CD4-positive, alpha-beta T cell (primary cell): ENCODE results near the gene SYN1. TPM values are rescaled to one million over a fixed set of nuclear protein-coding genes. Genes with fewer than 3 reads are reported as not detected.

Experiments used
- ATAC-seq: fragments of 200-7000 bp; cut with Tn5 transposase; one replicate; pipeline ENCODE4 v1.10.0; 2022; ENCODE audit warnings: mild to moderate bottlenecking; ENCODE audit not compliant: poor library complexity
- CTCF ChIA-PET: fragments of 350-600 bp; sonication (Branson Sonifier 250); formaldehyde crosslinking; loops from one replicate; lab custom pipeline; 2021; ENCODE audit warnings: antibody characterized with exemption, inconsistent platforms; lab: Charles Lee
- POLR2A ChIA-PET: fragments of 350-600 bp; sonication (Branson Sonifier 250); formaldehyde crosslinking; loops from one replicate; lab custom pipeline; 2021; ENCODE audit warnings: antibody characterized with exemption, inconsistent platforms; lab: Charles Lee
- DNase-seq, 14 experiments: peaks; one replicate each; pipeline ENCODE4 v3.0.0-alpha.2; 2013 to 2020; ENCODE audit warnings: mixed read lengths in 2 of 14
- H3K27ac ChIP-seq, 2 donors: one replicate each; pipeline versions ENCODE4 v1.5.1 to v1.7.0; 2013; ENCODE audit warnings: low read length in 2 of 2, low read depth in 1 of 2, mild to moderate bottlenecking in 1 of 2
- H3K27me3 ChIP-seq, 2 experiments: 1 replicate in 1 of 2; 2 replicates in 1 of 2; pipeline versions ENCODE4 v1.6.1 to v1.7.0; 2013; ENCODE audit warnings: low read length in 2 of 2, control low read depth in 1 of 2, mild to moderate bottlenecking in 1 of 2, moderate library complexity in 1 of 2; ENCODE audit not compliant: insufficient read depth in 2 of 2, control insufficient read depth in 1 of 2
- H3K36me3 ChIP-seq: one replicate; pipeline ENCODE4 v1.6.1; 2013; ENCODE audit warnings: low read length, control low read depth; ENCODE audit not compliant: insufficient read depth
- H3K4me1 ChIP-seq: one replicate; pipeline ENCODE4 v1.6.1; 2013; ENCODE audit warnings: low read length, control low read depth; ENCODE audit not compliant: insufficient read depth
- H3K4me3 ChIP-seq: one replicate; pipeline ENCODE4 v1.5.1; 2013; ENCODE audit warnings: mild to moderate bottlenecking, low read length, moderate library complexity
- H3K9me3 ChIP-seq, 2 experiments: 1 replicate in 1 of 2; 2 replicates in 1 of 2; pipeline versions ENCODE4 v1.6.1 to v1.7.0; 2013; ENCODE audit warnings: low read length in 2 of 2, mild to moderate bottlenecking in 2 of 2, control low read depth in 1 of 2, moderate library complexity in 1 of 2; ENCODE audit not compliant: control insufficient read depth in 1 of 2, insufficient read depth in 1 of 2
- H3K27ac Mint-ChIP-seq: one replicate; pipeline ENCODE4 v1.8.0; 2020; ENCODE audit warnings: mixed read lengths
- H3K27me3 Mint-ChIP-seq: one replicate; pipeline ENCODE4 v1.8.0; 2021; ENCODE audit warnings: mixed read lengths
- H3K36me3 Mint-ChIP-seq: one replicate; pipeline ENCODE4 v1.8.0; 2021; ENCODE audit warnings: low read depth, mixed read lengths
- H3K4me1 Mint-ChIP-seq: one replicate; pipeline ENCODE4 v1.8.0; 2021; ENCODE audit warnings: low read depth, mixed read lengths
- H3K4me3 Mint-ChIP-seq: one replicate; pipeline ENCODE4 v1.8.0; 2020; ENCODE audit warnings: mild to moderate bottlenecking, mixed read lengths
- H3K9me3 Mint-ChIP-seq: one replicate; pipeline ENCODE4 v1.8.0; 2020; ENCODE audit warnings: mixed read lengths
- intact Hi-C, 2 experiments: fragments of 100-400 bp; cut with DNase I in 1 of 2; cut with micrococcal nuclease in 1 of 2; formaldehyde crosslinking; loops; one replicate each; pipeline versions ENCODE4 v1.15.1 to v1.9.0; 2023 to 2025; cut with DNase I, micrococcal nuclease
- total RNA-seq, 174 experiments: library from RNA in 2 of 174; stranded (reverse) in 2 of 174; gene quantifications; one replicate each; pipeline ENCODE4 v1.2.3 and lab custom pipeline; 2021 to 2026
- TF ChIP-seq, protein P1 (sequence below): fragments of 200-600 bp; IDR thresholded peaks from one replicate; pipeline ENCODE4 v1.8.0; 2022; ENCODE audit warnings: antibody characterized with exemption, mild to moderate bottlenecking

Gene SYN1
- total RNA-seq, 2 experiments from 2014 or later: 0.27 to 0.87 TPM

DNA sequence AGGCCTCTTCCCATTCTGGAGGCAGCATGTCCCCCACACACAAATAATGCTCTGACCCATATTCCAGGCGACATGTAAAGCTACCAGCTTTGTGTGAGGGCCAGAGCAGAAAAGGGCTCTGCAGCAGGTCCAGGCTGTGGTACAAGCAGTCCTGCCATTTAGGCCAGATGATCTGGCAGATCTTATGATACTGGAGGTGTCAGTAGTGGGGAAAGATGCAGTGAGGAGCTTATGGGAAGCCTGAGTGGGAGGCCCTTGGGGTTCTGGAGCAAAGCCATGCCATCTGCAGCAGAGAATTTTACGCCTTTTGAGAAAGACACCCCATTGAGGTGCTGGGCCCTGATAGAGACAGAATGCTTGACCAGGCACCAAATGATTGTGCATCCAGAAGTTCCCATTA is 7.7 kb downstream of the SYN1 start:
- no peaks in the 10 kb centered on the region for H3K9me3 ChIP-seq
- no peak for DNase-seq
- CTCF ChIA-PET: no interaction called here
- ATAC-seq: no peak
- POLR2A ChIA-PET: no interaction called here
- Mint-ChIP-seq H3K36me3 (no peaks in the 10 kb centered on the region), H3K27ac (no peak overlapping the region), H3K4me1 (no peaks in the 10 kb centered on the region), H3K27me3 (no peaks in the 10 kb centered on the region), H3K9me3 (no peaks in the 10 kb centered on the region), H3K4me3 (no peak overlapping the region)
- H3K27me3 ChIP-seq: no peaks in the 10 kb centered on the region
- TF ChIP-seq, protein P1, sequence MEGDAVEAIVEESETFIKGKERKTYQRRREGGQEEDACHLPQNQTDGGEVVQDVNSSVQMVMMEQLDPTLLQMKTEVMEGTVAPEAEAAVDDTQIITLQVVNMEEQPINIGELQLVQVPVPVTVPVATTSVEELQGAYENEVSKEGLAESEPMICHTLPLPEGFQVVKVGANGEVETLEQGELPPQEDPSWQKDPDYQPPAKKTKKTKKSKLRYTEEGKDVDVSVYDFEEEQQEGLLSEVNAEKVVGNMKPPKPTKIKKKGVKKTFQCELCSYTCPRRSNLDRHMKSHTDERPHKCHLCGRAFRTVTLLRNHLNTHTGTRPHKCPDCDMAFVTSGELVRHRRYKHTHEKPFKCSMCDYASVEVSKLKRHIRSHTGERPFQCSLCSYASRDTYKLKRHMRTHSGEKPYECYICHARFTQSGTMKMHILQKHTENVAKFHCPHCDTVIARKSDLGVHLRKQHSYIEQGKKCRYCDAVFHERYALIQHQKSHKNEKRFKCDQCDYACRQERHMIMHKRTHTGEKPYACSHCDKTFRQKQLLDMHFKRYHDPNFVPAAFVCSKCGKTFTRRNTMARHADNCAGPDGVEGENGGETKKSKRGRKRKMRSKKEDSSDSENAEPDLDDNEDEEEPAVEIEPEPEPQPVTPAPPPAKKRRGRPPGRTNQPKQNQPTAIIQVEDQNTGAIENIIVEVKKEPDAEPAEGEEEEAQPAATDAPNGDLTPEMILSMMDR: no peak
- no peak overlapping the region for H3K4me3 ChIP-seq
- intact Hi-C loops: no loop called here
- no peak overlapping the region for H3K27ac ChIP-seq
- peaks cover 3% of the 10 kb centered on the region for H3K4me1 ChIP-seq
- H3K36me3 ChIP-seq: no peaks in the 10 kb centered on the region

DNA sequence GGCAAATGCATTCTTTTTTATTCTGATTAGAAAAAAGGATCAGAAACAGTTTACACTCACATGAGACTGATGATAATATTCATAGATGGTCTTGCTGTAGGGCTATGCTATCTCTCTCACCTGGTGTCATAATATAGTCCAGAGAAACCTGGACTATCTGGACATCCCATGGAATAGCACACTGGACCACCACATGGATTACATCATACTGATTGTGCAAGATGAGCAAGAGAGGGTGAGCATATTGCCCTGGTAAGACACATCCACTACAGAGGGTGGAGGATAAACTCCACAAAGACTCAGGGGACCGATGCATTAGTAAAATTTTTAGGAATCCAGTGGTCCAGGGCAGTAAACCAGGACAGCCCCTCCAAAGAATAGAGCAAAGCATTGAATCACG is 8.2 kb downstream of the SYN1 start:
- H3K27ac Mint-ChIP-seq: no peak overlapping the region
- ChIA-PET CTCF (no interaction called here), POLR2A (no interaction called here)
- Histone ChIP-seq H3K4me3 (no peak overlapping the region), H3K9me3 (no peaks in the 10 kb centered on the region), H3K4me1 (peaks cover 3% of the 10 kb centered on the region), H3K27me3 (no peaks in the 10 kb centered on the region), H3K27ac (no peak overlapping the region), H3K36me3 (no peaks in the 10 kb centered on the region)
- no peak overlapping the region for H3K4me3 Mint-ChIP-seq
- H3K27me3 Mint-ChIP-seq: no peaks in the 10 kb centered on the region
- DNase-seq (no peak), ATAC-seq (no peak)
- no peaks in the 10 kb centered on the region for H3K36me3 Mint-ChIP-seq
- H3K9me3 Mint-ChIP-seq: no peaks in the 10 kb centered on the region
- TF ChIP-seq, protein P1: no peak
- intact Hi-C loops: no loop called here
- H3K4me1 Mint-ChIP-seq: no peaks in the 10 kb centered on the region

DNA sequence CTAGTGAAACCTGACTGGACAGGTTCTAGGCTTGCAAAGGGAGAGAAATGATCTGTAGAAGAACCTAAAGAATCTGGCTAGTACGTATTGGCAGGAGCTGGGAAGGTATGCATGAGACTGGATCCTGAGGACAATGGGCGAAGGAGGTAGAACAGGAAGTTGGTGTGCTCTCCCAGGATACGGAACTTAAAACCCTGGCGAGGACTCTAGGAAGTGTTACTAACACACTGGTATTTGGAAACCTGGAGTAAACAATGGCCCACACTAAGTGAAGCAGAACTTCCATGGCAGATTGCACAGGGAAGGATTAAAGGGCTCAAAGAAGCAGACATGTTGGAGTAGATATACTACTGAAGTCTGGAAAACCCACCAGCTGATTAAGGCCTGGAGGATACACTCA is 9.1 kb downstream of the SYN1 start:
- CTCF ChIA-PET: no interaction called here
- no peak for ATAC-seq

More for the DNA sequence above, 9.1 kb downstream of the SYN1 start:
- no peaks in the 10 kb centered on the region for H3K36me3 ChIP-seq
- H3K36me3 Mint-ChIP-seq: no peaks in the 10 kb centered on the region
- H3K4me3 ChIP-seq: no peak overlapping the region
- TF ChIP-seq, protein P1: no peak
- H3K9me3 Mint-ChIP-seq: no peaks in the 10 kb centered on the region
- DNase-seq: no peak
- peaks cover 3% of the 10 kb centered on the region for H3K4me1 ChIP-seq
- intact Hi-C loops: no loop called here
- H3K27ac Mint-ChIP-seq: no peak overlapping the region
- H3K27me3 ChIP-seq: no peaks in the 10 kb centered on the region
- H3K9me3 ChIP-seq: no peaks in the 10 kb centered on the region
- H3K27ac ChIP-seq: no peak overlapping the region
- POLR2A ChIA-PET: no interaction called here
- no peaks in the 10 kb centered on the region for H3K4me1 Mint-ChIP-seq
- H3K4me3 Mint-ChIP-seq: no peak overlapping the region
- H3K27me3 Mint-ChIP-seq: no peaks in the 10 kb centered on the region
